RPMI8226 (cell line): ENCODE results near the gene APH1B.

ENCODE experiments used
- DNase-seq: peaks from one replicate; pipeline ENCODE4 v3.0.0-alpha.2; 2015

The APH1B gene

DNA sequence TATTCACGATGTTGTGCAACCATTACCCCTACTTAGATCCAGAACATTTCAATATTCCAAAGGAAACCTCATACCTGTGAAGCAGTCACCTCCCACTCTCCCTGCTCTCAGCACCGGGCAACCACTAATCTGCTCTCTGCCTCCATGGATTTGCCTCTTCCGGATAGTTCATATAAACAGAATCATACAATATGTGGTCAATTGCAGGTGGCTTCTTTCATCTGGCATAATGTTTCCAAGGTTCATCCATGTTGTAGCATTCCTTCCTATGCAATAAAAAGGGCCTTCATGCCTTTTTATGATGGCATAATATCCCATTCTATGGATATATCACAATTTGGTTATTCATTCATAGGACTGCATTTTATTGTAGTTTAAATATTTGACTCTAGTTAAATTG, 80.3 kb downstream of the APH1B start:
- DNase-seq: no peak

DNA sequence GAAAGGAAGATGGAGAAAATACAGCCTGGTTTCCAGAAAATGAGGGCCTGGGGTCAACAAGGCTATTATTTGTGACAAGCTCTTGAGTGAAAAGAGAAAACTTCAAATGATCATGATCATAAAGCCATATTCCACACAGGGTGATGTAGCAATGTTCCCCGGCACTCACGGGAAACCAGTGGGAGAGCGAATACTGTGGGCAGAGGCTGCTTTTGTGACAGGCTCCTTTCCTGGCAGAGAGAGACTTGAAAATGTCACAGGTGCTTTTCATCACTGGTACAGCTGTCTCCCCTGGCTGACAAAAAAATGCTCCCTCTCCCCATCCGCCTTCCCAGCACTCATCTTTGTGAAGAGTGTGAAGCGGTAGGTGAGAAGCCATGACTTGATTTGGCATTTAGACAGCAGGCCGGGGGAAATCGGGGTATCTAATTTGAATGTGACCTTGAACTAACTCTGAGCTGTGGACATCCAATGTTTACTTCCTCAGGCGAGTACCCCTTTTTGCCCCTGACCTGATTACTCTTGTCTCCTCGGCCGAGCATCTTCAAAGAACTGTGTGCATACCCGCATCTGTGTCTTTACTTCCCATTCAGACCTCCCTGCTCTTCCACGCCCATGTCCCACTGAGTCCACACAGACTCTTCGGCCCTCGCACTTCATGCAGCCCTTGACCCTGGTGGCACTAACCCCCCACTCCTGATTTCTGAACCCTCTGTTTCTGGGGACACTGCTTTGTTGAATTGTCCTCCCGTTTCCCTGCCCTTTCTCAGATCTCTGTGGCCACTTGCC, 81.0 kb downstream of the APH1B start:
- DNase-seq: no peak
